NOMO-1 treated with DMSO at 0.1 percent for 48 hours (cell line): ENCODE measurements around the gene TERT.

ENCODE experiments used
- DNase-seq: peaks from one replicate; lab custom pipeline; 2025; ENCODE audit not compliant: unreplicated experiment; lab: John Stamatoyannopoulos, UW

The TERT gene

DNA sequence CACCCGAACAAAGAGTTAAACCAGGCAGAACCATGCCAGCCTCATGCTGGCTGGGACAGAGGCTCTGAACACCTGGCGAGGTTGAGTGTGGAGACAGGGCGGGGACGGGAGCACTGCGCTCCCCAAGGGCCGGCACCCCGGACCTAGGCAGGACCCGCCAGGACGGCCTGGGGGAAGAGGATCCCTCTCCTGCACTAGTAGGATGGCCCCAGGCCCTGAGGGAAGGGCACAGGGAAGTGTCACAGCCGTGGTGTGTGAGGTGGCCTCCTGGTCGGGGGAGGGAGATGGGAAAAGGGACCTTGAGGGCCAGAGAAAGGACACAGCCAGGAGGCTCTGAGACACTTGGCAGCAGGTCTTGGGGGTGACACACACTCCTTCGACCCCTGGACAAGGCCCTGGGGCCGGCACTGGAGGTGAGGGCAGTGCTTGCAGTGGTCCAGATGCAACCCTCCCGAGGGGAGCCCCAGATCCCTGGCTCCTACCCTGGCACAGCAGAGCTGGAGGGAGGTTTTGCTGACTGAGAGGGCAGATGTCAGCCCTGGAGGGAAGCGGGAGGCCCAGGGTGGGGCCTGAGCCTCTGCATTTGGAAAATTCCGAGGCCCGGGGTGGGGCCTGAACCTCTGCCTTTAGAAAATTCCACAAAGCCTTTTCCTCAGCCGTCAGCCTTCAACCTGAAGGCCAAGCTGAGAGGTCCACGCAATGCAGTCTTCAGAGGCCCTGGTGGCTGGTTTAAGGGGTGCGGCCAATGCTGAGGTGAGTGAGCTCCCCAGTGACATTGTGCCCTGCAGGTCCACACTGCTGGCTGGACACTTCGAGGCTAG is 24.8 kb upstream of the TERT start:
- DNase-seq = no peak

DNA sequence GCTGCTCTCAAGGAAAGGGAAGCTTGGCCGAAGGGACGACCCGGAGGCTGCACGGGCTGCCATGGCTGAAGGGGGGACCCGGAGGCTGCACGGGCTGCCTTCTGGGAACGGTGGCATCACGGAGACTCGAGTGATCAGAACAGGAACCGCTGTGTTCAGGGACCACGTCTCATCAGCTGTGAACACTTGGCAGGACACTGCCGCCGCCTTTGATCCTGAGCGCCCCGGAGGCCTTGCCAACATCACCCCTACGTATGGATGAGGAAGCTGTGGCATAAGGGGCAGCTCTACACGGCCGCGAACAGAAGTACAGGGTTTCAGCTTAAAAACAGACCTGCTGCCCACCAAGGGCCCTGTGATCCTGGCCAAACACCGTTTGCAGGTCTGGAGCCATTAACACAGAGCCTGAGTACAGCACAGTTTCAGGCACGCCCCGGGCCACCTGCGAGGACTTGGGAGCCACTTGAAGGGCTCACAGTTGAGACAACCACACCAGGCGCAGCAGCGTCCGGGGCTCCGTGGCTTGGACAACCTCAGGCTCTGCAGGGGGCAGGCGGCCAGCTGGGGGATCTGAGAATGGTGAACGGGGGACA is 23.9 kb upstream of the TERT start:
- DNase-seq = no peak

DNA sequence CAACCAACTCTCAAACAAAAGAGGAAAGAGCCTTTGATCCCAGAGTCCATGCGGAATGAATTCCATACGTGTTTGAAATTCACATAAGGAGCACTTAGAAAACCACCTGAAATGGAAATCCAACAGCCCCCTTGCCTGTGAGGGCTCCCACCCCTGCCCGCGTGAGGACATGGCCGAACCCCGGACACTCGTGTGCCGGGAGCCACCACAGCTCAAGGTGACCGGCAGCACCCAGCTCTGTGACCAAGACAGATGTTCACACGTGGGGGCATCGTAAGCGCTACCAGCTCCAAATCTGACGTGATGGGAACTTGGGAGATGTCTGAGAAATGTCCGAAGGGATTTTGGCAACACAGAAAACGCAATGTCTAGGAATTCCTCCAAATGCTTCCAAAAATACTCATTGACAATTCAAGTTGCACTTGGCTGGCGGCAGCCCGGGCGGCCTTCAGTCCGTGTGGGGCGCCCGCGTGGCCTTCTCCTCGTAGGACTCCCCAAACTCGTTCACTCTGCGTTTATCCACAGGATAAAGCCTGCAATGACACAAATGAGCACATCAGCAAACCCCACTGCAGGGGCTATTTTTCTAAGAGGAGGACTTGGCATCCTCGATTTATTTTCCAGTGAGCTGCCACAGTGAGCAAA is 23.2 kb upstream of the TERT start:
- DNase-seq = no peak

DNA sequence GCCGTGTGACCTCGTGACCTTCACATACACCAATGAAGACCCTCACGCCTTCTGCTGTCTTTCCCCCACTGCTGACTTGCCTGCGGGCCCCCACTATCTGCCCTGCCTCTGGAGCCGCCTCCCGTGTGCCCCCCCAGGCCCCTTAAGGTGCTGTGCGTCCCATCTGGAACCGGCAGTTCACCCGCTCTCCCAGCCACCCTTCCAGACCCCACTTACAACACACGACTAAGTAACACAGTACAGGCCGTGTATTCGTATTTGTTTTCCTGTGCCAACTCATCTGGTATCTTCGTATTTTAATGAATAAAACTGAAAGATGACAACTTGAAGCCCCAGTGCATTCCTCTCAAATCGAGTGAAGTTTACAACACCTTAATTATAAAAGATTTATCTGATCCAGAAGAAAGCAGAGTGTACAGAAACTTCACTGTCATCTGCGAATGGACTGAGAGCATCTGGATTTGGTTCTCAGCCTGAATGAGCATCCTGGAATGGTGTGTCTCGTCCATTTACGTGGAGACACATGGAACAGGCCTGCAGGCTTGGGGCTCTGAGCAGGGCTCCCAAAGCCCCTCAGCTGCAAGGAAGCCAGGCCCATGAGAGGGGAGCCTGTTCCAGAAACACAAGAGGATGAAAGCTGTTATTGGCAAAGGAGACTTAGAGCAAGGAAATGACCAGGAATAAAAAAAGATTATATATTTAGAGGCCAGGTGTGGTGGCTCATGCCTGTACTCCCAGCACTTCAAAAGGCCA is 21.9 kb upstream of the TERT start:
- no peak for DNase-seq

DNA sequence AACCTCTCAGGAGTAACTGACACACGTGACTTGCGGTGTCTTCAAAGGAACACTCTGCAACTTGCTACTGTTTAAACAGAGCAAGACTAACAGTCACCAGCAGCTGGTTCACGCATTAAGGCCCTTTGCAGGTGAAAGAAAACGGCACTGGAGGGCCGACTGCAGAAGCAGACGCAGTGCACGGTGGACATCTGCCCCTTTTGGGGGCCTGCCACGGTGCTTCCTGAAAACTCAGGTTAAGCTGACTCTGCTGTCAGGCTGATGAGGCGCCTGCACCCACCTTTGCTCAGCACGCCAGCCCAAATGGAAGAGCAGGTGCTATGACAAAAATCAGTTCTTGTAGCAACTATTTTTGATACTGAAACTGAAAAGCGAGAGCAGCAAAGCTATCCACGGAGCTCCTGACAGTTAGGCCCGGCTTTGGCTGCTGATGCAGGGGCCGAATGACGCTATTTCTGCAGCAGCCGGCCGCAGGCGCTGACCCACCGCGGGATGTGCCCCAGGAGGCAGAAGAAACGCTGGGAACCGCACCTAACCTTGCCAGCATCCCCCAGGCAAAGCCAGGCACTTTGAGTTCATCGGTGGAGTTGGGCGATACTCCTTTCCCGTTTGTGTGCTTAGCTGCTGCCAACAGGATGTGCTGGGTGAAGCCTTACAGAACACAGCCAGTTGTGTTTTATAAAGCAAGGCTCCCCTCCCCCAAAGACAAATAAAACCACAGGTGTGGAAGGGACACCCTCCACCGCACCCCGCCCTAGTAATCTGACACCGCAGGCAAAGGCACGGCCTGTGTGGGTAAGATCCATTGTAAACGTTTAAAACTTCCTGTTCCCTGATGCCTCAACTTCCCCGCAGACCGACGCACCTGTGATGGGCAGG is 21.1 kb upstream of the TERT start:
- DNase-seq = no peak

DNA sequence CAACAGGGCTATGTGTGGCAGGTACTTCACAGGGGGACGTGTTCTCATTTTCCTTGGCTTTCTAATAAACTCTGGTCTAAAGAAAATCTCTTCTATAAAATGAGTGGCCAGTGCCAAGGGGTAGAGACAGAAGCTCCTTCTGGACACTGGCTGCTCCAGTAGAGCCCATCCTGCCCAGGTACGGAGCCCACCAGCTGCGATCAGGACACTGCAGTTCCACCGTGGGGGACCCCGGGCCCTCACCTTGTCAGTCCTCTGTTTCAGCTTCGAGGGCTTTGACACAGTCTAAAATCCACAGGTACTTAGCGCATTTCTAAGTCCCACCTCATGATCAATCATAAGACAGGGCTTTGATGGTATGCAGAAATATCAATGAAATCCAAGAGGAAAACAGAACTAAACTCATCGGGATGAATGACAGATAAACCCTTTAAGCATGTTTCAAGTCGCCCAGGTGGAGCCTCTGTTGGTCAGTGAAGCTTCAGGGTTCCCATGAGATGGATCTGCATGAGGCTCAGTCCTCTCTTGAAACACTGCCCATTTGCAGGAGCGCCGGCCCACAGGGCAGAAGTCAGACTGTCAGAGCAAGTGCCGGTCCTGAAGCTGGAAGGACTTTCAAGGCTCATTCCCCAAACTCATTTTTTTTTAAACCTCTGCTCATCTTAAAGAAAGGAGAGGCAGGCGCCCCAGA is 20.3 kb upstream of the TERT start:
- DNase-seq = no peak

DNA sequence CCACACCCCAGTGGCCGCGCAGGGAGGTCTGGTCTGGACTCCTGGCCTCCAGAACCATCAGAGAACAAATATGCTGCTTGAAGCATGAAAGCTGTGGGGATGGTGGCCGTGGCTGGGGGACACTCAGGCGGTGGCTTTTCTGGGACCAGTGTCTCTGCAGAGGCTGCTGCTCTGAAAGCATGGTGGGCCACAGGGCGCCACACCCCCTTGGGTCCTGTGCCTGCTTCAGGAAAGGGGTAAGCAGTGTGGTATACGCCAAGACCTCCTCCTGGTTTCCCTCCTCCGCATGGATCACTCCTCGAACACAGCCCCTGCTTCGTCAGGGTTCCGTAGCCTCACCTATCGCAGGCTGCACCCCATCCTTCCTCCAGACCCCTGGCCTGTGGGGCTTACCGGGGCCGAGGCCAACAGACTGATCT is 19.7 kb upstream of the TERT start:
- no peak for DNase-seq

DNA sequence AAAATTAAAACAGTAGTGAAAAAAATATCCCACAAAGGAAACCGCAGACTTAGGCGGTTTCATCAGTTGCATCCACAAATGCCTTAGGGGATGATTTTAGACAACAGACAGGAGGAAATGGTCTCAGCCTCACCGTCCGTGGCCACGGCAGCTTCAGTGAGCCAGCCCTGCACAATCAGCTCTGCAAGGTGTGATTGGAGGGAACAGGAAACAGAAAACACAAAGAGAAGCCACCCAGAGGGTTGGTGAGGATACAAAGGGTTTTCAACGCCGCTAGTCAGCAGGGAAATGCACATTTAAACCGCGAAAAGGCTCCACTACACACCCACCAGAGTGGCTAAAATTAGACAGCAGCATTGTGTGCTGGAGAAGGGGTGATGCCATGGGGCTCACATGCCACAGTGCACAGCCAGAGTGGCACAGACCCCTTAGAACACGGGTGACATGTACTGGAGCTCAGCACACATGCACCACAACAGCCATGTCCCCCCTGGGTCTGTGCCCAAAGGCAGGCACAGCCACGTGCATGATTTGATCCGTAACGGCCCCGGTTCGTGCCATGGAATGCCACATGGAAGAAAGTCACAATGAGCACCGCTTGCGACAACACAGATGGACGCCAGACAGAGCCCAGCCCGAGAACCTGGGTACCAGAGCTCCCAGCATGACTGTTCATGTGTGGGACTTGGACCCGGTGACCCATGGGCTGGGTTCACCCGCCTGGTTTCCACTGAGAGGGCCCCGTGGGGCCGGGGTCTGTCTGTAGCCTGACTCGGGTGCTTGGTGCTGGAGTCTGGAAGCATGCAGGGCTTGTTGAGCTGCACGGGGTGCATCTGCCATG is 18.3 kb upstream of the TERT start:
- peak; percentile 99 for DNase-seq

DNA sequence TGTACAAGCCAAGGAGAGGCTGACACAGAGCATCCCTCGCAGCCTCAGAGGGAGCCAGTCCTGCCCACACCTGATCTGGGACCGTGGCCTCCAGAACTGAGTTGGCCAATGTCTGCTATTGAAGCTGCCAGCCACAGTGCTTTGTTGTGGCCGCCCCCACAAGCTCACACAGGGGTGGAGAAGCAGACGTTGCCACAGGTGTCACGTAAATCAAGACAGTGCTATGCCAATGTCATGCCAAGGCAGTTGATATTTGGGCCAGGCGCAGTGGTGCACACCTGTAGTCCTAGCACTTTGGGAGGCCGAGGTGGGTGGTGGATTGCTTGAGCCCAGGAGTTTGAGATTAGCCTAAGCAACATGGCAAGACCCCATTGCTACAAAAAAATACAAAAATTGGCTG is 17.3 kb upstream of the TERT start:
- DNase-seq = no peak

DNA sequence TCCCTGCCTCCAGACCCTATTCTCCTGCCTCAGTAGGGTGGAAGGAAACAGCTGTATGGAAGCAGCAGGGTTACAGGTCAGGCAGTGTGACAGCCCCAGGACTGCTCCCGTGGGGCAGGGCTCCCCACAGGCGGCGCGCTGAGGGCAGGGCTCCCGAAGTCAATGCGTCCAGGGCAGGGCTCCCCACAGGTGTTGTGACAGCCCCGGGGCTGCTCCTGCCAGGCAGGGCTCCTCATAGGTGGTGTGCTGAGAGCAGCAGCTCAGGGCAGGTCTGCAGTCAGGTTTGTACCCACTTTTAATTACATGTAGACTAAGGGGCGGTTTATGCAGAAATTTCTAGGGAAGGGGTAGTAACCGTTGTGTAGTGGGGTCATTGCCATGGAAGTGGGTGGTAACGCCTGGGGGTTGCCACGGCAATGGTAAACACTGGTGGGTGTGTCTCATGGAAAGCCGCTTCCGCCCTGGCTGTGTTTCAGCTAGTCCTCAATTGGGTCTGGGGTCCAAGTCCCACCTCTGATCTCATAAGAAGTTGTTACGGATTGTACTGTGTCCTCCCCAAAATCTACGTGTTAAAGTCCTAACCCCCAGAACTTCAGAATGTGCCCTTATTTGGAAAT is 16.7 kb upstream of the TERT start:
- no peak for DNase-seq

DNA sequence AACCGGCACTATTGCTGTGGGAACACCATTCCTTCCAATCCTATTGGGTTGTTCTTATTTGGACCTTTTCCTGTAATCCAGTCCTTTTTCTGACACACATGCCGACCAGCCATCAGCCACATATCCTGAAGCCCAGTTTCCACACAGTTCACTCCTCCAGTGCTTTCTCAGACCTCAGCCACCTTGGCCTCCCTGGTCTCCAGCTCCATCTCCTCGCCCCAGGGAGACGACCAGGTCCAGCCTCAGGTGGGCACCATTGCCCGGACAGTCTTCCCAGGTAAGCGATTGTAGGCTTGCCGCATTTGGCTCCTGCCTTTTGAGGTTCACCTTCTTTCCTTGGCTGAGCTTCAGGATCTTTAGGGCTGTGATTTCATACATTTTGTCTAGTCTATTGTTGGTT is 15.2 kb upstream of the TERT start:
- no peak for DNase-seq

DNA sequence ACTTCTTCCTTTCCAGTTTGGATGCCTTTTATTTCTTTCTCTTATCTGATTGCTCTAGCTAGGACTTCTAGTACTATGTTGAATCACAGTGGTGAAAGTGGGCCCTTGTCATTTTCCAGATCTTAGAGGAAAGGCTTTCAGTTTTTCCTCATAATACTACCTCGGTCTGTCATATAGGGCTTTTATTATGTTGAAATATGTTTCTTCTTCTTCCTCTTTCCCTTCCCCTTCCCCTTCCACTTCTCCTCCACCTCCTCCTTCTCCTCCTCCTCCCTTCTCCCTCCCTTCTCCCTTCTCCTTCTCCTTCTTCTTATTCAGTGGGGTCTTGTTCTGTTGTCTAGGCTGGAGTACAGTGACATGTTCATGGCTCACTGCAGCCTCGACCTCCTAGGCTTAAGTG is 9.2 kb upstream of the TERT start:
- DNase-seq = peak; percentile 77

DNA sequence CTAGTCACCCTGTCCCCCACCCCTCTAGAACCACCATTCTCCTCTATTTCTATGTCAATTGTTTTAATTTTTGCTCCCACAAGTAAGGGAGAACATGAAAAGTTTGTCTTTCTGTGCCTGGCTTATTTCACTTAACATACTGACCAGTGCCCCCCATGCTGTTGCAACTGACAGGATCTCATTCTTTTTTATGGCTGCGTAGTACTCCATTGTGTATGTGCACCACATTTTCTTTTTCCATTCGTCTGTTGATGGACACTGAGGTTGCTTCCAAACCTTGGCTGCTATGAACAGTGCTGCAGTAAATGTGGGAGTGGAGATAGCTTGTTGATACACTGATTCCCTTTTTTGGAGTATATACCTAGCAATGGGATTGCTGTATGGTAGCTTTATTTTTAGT is 7.4 kb upstream of the TERT start:
- DNase-seq = no peak

DNA sequence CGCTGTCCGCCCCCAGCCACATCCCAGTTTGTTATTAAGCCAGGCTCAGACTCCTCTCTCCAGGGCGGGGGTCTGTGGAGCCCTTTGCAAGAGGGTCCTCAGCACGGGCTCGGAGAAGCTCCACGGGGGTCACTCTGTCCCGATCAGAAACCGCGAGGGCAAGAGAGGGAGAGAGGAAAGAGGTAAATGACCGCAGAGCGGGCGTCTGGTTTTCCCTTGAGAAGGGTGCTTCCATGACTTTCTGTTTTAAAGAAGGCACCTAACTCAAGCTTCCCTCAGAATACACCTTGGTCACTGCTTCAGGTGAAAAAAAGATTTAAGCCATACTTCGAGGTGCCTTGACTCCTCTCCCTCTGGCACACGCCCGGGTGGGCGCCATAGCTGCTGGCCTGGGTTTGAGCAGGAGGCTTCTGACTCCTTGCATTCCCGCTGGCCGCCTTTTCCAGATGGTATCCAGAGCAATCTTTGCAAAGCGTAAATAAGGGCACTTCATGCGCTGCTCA is 5.8 kb upstream of the TERT start:
- no peak for DNase-seq

DNA sequence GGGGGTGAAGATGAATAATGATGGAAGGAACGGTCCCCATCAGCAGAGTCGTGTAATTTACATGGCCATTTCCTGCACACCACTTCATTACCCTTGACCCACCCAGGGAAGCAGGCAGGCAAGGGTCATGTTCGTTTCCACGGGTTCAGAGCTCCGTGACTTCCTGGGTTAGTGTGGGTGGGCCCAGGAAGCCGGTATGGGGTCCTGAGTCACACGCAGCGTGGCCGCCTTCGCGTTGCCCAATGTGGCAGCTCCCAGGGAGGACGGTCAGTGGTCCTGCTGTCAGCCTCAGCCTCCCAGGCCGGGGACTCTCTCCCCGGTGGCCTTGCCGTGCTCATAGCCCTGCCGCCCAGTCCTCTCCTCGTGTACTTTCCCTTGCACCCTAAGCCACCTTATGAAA is 5.1 kb upstream of the TERT start:
- DNase-seq = no peak

DNA sequence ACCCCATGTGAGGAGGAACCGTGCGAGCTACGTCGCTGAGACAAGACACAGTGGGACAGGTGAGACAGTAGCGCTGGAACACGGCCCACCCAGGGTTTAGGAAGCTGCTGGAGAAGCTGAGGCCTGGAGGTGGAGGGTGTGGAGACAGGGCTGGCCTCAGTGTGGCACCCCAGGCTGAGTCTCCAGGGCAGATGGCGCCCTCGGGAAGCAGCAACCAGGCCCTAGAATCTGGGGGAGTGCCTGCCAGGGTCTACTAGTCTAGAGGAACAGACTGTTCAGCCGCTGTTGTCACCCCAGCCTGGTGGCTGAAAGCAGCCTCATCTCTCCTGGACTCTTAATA is 4.6 kb upstream of the TERT start:
- DNase-seq = no peak

DNA sequence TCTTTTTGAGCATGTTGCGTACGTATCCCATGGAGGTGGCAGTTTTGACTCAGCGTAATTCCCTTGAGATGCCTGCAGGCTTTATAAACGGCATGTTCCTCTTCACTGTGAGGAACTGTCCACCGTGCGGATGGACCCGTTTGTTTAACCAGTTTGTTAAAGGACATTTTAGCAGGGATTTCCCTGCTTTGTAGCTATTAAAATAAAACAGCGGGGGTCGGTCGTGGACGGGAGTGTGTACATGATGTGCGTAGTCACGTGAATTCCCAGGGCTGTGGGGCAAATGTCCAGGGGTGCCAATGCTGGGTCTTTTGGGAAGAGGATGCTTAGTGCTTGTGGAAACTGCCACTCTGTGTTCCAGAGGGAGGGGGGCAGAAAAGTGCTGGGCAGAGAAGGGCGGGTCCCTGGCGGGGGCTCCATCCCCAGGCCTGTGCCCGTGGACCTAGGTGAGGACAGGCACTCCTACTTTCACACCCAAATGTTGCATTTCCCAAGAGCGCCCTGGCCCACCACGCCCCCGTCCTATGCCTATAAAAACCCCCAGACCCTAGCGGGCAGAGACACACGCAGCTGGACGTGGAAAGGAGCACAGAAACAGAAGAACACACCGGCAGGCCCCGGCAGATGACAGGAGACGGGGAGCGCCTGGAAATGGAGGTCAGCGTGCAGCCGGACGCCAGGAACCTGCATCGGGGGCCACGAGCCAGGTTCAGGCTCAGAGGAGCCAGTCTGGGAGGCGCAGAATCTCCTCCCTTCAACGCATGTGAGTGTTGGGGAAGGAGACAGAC is 4.0 kb upstream of the TERT start:
- DNase-seq = no peak

DNA sequence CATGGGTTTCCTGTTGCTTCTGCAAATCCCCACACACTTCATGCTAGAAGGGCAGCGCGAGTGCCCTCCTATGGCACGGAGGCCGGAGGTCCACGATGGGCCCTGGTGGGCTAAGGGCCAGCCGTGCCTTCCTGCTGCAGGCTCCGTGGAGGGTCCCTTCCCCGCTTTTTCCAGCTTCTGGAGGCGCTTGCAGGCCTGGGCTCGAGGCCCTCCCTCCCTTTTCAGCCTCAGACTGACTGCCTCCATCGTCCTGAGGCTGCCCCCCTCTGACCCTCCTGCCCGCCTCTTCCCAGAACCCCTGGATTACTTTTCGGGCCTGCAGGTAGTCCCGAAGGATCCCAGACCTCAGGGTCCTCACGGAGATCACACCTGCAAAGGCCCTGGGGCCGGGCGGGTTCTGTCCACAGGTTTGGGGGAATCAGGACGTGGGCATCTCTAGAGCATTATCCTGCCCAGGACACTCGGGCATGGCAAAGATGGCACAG is 3.2 kb upstream of the TERT start:
- no peak for DNase-seq
